Esophagus (tissue), 2 donors: ENCODE data around the gene ERGIC1. TPM values are rescaled to one million over a fixed set of nuclear protein-coding genes. Genes with fewer than 3 reads are reported as not detected.

Source experiments
- H3K27ac ChIP-seq, 2 donors: one replicate each; pipeline ENCODE4 v1.5.1; 2013; ENCODE audit warnings: low read depth in 2 of 2, mild to moderate bottlenecking in 2 of 2, inconsistent platforms in 1 of 2, low read length in 1 of 2, moderate library complexity in 1 of 2
- H3K27me3 ChIP-seq, 2 donors: one replicate each; pipeline ENCODE4 v1.6.1; 2013; ENCODE audit warnings: low read length in 2 of 2, control low read depth in 1 of 2, mild to moderate bottlenecking in 1 of 2; ENCODE audit not compliant: insufficient read depth in 2 of 2, control insufficient read depth in 1 of 2
- H3K36me3 ChIP-seq, 2 donors: one replicate each; pipeline ENCODE4 v1.6.1; 2013; ENCODE audit warnings: low read length in 1 of 2; ENCODE audit not compliant: control insufficient read depth in 2 of 2, insufficient read depth in 2 of 2
- H3K4me1 ChIP-seq, 2 donors: one replicate each; pipeline ENCODE4 v1.6.1; 2013; ENCODE audit warnings: low read length in 1 of 2; ENCODE audit not compliant: control insufficient read depth in 2 of 2, insufficient read depth in 2 of 2
- H3K4me3 ChIP-seq, 2 donors: one replicate each; pipeline ENCODE4 v1.5.1; 2013; ENCODE audit warnings: low read length in 2 of 2, mild to moderate bottlenecking in 2 of 2, low read depth in 1 of 2, moderate library complexity in 1 of 2
- H3K9me3 ChIP-seq, 2 donors: one replicate each; pipeline ENCODE4 v1.6.1; 2013; ENCODE audit warnings: mild to moderate bottlenecking in 2 of 2, low read depth in 1 of 2, low read length in 1 of 2, moderate library complexity in 1 of 2; ENCODE audit not compliant: control insufficient read depth in 2 of 2, insufficient read depth in 1 of 2
- WGBS, 2 donors: extraction: QIAGEN DNeasy Blood & Tissue Kit; methylation state at CpG; one replicate each; pipeline ENCODE4 v1.1.7; 2013; 5-methylcytosine and 5-hydroxymethylcytosine counted together
- polyA plus RNA-seq, 2 donors: library from polyadenylated mRNA; stranded (reverse); fragments of 200-250 nt; gene quantifications; one replicate each; pipeline ENCODE4 v1.2.3, GENCODE V29; 2013
- donor health status: healthy with polysubstance abuse.
- donor health status: Bipolar disorder and iron deficiency.

ERGIC1 gene
- polyA plus RNA-seq, 2 donors: 45.2 to 47.1 TPM

DNA sequence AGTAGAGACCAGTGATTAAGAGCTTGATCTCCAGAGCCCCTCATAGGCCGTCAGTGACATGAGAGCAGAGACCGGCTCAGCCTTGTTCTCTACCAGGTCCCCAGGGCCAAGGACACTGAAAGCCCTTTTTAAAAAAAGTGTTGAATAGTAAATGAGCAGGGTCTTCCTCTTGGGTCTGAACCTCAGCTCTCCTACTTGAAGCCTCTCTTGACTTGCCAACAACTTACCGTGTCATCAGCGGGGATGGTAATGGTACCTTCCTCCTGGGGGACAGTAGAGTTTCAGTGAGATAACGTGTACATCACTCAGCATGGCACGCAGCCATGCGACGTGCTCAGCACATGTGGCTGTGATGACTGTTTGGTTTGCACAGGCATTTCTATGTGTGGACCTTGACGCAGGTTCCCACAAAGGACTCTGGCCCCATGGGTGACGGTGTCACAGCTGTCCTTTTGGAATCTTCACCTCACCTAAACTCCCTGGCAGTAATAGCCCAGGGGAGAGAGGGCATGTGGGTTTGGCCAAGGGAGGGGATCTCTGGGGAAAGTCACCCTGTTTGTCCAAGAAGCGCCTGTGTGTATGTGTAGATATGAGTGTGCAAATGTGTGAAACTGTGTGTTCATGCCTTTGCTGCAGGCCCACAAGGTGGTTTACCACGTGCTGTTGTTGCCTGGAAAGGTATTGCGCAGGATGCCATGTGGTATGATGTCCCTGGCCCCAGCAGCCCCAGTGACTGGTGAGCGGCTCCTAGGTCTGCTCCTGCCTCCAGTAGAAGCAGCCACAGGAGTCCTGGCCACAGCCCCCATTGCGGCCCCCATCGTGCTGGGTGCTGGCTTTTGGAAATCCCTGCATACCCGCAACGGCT is 18.7 kb downstream of the ERGIC1 start:
- Histone ChIP-seq H3K4me3 (no peak overlapping the region), H3K36me3 (peaks cover 0 to 4% of the 10 kb centered on the region in 2 donors), H3K4me1 (peaks cover 10 to 58% of the 10 kb centered on the region in 2 donors), H3K27ac (peak overlapping the region; percentile 83 to 85), H3K27me3 (no peaks in the 10 kb centered on the region), H3K9me3 (no peaks in the 10 kb centered on the region)
- 77 to 80% methylated on average over 18 of the region's 18 CpGs for WGBS, 2 donors

DNA sequence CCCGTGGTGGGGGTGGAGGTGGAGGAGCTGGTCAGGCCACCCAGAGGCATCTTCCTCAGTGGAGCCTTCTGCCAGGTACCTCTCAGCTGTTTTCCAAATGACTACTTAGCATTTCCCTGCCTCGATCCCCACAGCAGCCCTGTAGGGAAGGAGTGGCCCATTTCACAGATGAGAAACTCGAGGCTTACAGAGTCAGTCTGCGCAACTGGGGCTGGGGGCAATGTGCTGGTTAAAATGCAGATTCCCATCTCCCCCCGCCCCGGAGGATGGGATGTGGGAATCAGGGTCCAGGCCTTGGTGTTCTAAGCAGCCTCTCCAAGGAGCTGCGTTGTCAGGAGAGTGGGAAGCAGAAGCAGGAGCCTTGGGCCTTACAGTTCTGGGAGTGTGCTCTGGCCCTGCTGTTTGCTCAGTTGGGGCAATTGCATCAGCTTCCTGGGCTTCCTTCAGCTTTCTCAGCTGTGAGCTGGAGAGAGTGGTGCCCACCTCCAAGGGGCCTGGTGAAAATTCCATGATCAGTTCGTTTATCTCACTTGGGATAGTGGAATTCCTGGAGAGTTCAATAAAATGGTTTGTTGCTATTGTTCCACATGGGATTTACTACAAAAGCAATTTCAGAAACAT is 19.4 kb downstream of the ERGIC1 start:
- peaks cover 10 to 65% of the 10 kb centered on the region in 2 donors for H3K4me1 ChIP-seq
- H3K27ac ChIP-seq: peak overlapping the region; percentile 83 to 85
- no peak overlapping the region for H3K4me3 ChIP-seq
- no peaks in the 10 kb centered on the region for H3K27me3 ChIP-seq
- H3K9me3 ChIP-seq: no peaks in the 10 kb centered on the region
- WGBS, 2 donors: 84 to 86% methylated on average over 8 of the region's 8 CpGs
- H3K36me3 ChIP-seq: peaks cover 0 to 6% of the 10 kb centered on the region in 2 donors

DNA sequence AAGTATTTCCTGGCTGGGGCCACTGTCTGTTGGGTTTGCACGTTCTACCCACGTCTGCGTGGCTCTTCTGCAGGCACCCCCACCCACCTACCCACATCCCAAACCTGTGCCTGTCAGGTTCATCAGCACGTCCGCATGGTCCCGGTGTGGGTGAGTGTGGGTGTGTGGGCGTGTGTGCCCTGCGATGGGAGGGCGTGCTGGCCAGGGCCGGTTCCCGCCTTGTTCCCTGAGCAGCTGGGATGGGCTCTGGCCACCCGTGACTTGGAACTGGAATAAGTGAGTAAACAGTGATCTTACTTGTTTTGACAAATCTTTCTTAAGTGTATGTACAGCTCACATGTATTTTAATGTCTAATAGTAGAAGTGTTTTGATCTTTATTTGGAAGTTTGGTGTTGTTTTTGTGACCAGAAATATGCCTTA is 20.4 kb downstream of the ERGIC1 start:
- no peaks in the 10 kb centered on the region for H3K9me3 ChIP-seq
- no peaks in the 10 kb centered on the region for H3K27me3 ChIP-seq
- peak overlapping the region; percentile 87 to 96 for H3K27ac ChIP-seq
- peaks cover 11 to 68% of the 10 kb centered on the region in 2 donors for H3K4me1 ChIP-seq
- WGBS, 2 donors: 29 to 34% methylated on average over 12 of the region's 12 CpGs
- peaks cover 0 to 6% of the 10 kb centered on the region in 2 donors for H3K36me3 ChIP-seq
- H3K4me3 ChIP-seq: no peak overlapping the region

DNA sequence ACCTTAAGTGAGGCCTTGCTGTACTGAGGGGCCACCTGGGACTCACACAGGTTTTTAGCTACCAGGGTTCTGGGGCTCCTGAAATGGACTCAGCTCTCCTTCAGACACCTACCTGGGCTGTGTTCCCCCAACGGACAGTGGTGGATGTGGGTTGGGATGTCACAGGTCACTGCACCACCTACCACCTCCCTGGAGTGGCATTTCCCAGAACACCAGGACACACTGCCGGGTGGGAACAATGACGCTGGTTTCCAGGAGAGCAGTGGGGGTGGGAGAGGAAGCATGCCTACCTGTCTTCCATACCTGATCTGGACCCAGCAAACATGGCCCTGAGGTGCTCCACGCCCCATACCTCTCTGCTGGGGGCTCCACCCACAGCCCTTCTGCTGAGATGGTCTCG is 20.9 kb downstream of the ERGIC1 start:
- Histone ChIP-seq H3K4me3 (no peak overlapping the region), H3K27ac (peak overlapping the region; percentile 95 to 96), H3K4me1 (peaks cover 12 to 68% of the 10 kb centered on the region in 2 donors), H3K36me3 (peaks cover 0 to 6% of the 10 kb centered on the region in 2 donors), H3K9me3 (no peaks in the 10 kb centered on the region), H3K27me3 (no peaks in the 10 kb centered on the region)
- 70 to 74% methylated on average over 5 of the region's 5 CpGs for WGBS, 2 donors

DNA sequence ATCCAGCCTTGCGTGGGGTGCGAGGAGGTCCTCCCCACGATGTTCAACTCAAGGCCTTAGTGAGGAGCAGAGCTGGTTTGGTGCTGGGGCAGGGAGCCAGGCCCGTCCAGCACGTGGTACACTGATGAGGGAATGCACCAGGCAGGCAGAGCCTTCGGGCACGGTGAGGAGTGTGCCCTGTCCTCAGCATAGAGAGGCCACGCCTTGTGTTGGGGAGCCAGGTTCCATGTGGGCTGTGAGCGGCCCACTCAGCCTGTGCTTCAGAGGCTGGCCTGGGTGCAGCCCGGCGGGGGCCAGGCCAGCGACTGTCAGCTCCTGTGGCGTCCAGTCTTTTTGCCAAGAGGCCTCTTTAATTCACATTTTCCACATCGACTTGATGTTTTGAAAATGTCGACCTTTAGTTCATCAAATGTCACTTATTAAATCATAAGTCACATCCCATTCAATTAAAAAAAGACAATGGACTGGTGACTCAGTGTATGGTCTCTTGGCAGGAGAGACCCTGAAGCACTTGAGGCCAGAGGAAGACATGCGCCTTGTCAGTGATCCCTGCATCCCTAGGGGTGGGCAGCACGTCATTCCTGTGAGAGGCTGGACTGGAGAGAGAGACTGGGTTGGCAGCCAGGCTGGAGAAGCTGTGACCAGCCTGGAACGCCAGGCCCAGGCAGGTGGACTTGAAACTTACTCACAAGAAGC is 21.7 kb downstream of the ERGIC1 start:
- Histone ChIP-seq H3K36me3 (peaks cover 0 to 6% of the 10 kb centered on the region in 2 donors), H3K27me3 (no peaks in the 10 kb centered on the region), H3K4me1 (peaks cover 15 to 72% of the 10 kb centered on the region in 2 donors), H3K4me3 (no peak overlapping the region), H3K9me3 (no peaks in the 10 kb centered on the region), H3K27ac (peak overlapping the region; percentile 95 to 96)
- 39 to 59% methylated on average over 18 of the region's 18 CpGs for whole genome bisulfite sequencing, 2 donors

DNA sequence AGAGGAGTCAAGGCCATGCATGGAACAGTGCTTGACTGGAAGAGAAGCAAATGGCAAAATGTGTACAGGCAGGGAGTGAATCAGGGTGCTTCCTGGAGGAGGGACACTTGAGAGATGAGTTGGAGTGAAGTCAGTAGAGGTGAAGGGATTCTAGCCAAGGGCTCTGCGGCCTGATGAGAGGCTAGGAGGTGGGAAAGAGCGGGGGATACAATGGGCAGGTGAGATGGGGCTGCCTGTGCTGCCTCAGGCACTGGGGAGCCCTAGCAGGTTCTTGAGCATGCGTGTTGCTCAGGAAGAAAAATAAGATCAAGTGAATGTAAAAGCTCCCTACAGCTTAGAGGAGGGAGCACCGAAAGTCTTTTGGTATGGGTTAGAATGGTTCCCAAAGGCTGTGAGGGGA is 22.3 kb downstream of the ERGIC1 start:
- peaks cover 15 to 78% of the 10 kb centered on the region in 2 donors for H3K4me1 ChIP-seq
- H3K27me3 ChIP-seq: no peaks in the 10 kb centered on the region
- no peaks in the 10 kb centered on the region for H3K9me3 ChIP-seq
- H3K36me3 ChIP-seq: peaks cover 0 to 6% of the 10 kb centered on the region in 2 donors
- H3K4me3 ChIP-seq: no peak overlapping the region
- H3K27ac ChIP-seq: peak overlapping the region; percentile 44 to 95
- WGBS, 2 donors: 97 to 98% methylated on average over 4 of the region's 4 CpGs

DNA sequence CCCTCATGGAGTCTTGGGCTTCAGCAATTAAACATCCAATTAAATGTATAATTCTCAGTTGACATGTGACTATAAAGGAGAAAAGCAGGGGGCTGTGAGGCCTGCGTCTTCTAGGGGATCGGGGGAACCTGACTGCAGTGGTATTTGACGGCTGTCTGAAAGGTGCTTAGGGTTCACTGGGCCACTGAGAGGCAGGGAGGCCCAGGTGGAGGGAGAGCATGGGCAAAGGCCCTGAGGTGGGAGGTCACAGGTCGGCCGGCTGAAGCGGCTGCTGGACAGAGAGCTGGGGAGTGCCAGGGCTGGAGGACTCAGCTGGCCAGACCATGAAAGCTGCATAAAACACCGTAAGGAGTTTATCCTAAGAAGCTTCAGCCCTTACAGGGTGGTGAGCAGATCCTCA is 23.9 kb downstream of the ERGIC1 start:
- Histone ChIP-seq H3K9me3 (no peaks in the 10 kb centered on the region), H3K27ac (peak overlapping the region; percentile 95 to 99), H3K27me3 (no peaks in the 10 kb centered on the region), H3K36me3 (peaks cover 0 to 6% of the 10 kb centered on the region in 2 donors), H3K4me1 (peaks cover 15 to 64% of the 10 kb centered on the region in 2 donors), H3K4me3 (no peak overlapping the region)
- WGBS, 2 donors: 92 to 93% methylated on average over 7 of the region's 7 CpGs

DNA sequence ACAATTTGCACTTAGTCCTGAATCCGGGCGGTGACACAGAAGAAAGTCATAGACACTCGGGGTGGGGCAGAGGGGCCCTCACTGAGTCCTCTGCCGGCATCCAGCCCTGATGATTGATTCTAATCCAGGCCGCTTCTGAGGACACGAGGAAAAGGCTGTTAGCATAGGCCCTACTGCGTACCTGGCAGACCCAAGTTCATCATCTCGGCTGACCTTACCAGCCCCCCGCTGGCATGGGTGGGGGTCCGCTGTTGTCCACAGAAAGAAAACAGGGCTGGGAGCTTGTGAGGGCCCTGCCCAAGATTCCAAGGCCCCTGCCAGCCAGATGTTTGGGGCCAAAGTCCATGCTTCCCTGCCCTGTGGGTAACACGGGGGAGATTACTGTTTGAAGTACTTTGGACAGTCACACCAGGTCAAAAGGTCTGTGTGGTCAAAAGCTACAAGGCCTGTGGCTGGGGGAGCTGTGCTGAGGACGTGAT is 24.5 kb downstream of the ERGIC1 start:
- Histone ChIP-seq H3K4me1 (peaks cover 15 to 59% of the 10 kb centered on the region in 2 donors), H3K27me3 (no peaks in the 10 kb centered on the region), H3K4me3 (no peak overlapping the region), H3K27ac (peak overlapping the region; percentile 95 to 99), H3K36me3 (peaks cover 0 to 6% of the 10 kb centered on the region in 2 donors), H3K9me3 (no peaks in the 10 kb centered on the region)
- 73 to 75% methylated on average over 12 of the region's 12 CpGs for WGBS, 2 donors
